ENCODE data around the gene PRRC1.
A peak's percentile ranks its signal among the peaks of the same experiment; 100 is the strongest.
"Not testable (repeated sequence)": the region's sequence is repeated elsewhere in the genome, so short reads cannot be mapped to it uniquely, and the experiment has no call there.

The PRRC1 gene

DNA sequence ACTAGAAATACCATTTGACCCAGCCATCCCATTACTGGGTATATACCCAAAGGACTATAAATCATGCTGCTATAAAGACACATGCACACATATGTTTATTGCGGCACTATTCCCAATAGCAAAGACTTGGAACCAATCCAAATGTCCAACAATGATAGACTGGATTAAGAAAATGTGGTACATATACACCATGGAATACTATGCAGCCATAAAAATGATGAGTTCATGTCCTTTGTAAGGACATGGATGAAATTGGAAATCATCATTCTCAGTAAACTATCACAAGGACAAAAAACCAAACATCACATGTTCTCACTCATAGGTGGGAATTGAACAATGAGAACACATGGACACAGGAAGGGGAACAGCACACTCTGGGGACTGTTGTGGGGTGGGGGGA, 27.8 kb downstream of the PRRC1 start:
- not testable (repeated sequence) for DNase-seq (ENCODE audit: low read depth)

DNA sequence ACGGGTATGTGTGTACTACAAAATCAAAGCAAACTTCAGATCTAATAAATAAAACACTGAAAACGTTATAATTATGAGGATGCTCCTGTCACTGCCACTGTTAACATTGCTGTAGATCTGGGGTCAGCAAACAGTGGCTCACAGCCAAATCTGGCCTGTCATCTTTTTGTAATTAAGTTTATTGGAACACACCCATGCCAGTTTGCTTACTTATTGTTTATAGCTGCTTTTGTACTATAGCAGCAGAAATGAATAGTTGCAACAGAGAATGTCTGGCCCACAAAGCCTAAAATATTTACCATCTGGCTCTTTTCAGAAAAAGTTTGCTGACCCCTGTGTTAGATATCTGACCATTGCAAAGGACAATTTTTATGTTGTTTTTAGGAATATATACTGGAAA, 32.1 kb downstream of the PRRC1 start:
- DNase-seq (ENCODE audit: low read depth): peak; percentile 3

DNA sequence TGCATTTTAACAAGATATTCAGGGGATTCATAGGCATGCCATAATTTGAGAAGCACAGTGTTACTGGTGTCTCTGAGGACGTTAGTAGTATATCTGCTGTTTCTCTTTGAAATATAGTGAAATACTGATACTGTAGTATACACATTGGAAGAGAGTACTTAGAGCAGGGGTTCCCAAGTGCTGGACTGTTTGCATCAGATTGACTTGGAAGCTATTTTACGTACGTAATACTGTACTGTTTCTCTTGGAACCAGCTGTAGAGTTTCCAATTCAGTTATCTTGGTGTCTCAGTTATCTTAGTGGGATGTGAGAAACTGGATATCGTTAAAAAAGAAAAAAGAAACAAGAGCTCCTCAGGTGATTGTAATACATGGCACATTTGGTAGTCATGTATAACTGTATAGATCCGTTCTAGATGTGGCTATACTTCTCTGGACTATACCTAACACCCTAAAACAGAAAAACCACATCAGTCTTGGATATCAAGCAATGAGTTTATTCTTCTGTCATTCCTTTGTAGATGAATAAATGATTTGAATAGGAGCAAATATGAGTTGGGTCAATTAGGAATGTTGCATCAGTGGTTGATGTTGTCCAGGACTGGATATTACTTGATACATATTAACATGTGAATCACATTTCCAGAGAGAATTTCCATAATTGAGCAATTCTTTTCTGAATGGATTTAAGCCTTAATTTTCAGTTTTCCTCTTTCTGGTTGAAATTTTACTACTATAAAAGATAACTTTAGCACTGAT, 33.4 kb downstream of the PRRC1 start:
- DNase-seq (ENCODE audit: low read depth): peak; percentile 61

DNA sequence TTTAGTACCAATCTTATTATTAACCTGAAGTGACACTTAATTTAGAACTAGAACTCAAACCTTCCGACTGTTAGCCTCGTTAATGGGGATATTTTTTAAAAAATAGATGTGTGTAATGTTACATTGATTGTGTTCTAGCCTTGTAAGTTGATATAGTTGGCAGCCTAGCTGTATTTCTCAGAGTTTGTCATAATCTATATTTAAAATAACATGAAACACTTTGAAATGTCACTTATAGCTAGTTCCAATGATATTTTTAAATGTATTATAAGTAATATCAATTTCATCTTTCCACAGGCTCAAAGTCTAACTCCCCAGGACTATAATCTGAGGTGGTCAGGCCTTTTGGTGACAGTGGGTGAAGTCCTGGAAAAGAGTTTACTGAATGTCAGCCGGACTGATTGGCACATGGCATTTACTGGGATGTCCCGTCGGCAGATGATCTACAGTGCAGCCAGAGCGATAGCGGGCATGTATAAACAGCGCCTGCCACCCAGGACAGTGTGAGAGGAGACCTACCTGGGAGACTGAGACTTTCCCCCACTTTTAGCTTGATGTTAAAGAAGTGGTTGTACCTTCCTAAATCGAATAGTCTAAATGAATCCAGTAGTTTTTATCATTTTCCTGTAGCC, 34.1 kb downstream of the PRRC1 start:
- no peak for DNase-seq (ENCODE audit: low read depth)

DNA sequence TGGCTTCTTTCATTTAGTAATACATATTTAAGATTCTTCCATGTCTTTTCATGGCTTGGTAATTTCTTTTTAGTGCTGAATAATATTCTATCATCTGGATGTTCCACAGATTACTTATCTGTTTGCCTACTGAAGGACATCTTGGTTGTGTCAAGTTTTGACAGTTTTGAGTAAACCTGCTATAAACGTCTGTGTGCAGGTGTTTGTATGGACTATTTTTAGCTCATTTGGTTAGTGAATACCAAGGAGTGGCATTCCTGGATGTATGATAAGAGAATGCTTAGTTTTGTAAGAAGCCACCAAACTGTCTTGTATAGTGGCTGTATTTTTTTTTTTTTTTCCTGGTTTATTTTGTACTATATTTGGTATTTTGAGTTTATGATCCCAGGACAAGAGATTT, 38.4 kb downstream of the PRRC1 start:
- DNase-seq (ENCODE audit: low read depth): peak; percentile 59

DNA sequence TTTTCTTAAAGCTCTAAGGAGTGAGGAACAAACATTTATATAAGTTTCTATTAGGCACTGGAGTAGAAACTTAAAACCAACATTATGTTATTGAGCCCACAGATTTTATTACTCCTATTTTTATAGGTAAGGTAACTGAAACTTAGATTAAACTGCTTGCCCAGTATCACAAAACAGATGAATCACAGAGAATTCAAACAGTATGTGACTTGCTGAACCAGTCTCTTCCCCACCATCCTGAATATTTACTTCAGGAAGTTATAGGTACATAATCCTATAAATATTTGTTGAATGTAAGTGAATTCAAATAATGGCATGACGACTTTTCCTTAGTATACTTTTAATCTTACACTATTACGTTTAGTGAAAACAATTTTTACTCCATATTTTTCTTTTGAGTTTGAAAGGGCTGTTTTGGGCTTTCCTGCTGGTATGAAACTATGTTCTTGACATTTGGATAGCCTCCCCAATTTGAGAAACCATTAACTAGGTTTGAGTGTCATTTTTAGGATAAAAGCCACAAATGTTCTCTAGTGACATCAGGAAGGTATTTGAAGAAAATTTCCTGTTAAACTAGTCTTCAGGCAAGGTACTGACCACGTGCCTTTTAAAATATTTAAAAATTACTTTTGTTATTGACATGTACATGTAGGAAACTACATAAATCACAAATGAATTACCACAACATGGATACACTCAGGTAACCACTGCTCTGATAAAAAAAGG, 39.3 kb downstream of the PRRC1 start:
- DNase-seq (ENCODE audit: low read depth): no peak

GRCh38 chr5:127558273-127558672, 40.8 kb downstream of the PRRC1 start:
- DNase-seq (ENCODE audit: low read depth): no peak

- DNase-seq (ENCODE audit: low read depth): peak; percentile 85
These were observed 43.8 kb downstream of the PRRC1 start for GRCh38 chr5:127561254-127561653.

DNA sequence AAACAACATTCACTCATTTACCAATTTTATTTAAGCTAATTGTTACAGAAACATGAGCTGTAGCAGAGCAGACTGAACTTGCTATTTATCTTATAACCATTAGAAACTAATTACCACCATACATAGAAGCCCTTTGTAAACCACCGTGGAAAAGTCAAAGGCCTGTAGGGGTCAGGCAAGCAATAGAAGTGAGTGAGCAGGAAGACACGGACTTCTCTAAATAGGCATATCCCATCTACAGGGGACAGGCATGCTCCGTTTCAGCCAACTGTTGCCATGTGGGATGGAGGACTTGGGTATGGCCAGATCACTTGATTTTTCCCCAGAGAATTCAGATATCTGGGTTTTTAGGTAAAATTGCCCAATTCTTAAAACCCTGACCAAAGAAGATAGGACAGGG, 44.8 kb downstream of the PRRC1 start:
- peak; percentile 12 for DNase-seq (ENCODE audit: low read depth)

GRCh38 chr5:127563136-127563535, 45.7 kb downstream of the PRRC1 start:
- DNase-seq (ENCODE audit: low read depth): no peak

GRCh38 chr5:127564002-127564769, 46.7 kb downstream of the PRRC1 start:
- DNase-seq (ENCODE audit: low read depth): peak; percentile 49

DNA sequence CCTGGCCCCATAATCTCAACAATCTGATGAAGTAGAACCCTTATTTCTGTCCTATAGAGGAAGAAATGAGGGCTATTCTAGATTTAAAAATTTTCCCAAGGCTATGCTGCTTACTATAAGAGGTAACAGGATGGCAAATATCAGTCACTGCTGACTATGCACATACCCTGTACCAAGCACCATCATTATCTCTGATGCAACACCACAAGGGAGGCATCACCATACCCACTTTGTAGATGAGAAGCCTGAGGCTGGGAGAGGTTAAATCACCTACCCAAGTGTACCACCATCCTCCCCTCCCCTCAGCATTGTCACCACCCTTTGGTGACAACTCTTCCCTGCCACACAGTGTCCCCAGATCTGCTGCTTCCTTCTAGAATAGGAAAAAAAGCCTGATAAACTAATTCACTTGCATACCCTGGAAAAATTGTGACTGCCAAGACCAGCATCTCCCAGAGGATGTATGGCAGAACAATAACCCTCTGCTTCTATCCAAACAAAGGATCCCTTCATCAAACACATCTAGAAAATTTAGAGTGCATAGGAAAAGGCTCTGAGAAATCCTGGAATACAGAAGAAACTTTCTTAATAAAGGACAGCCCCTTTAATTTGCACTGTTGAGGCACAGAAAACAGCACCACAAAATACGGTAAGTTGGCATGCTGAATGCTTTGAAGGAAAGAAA, 48.3 kb downstream of the PRRC1 start:
- DNase-seq (ENCODE audit: low read depth): no peak

GRCh38 chr5:127567026-127567768, 49.8 kb downstream of the PRRC1 start:
- DNase-seq (ENCODE audit: low read depth): no peak

DNA sequence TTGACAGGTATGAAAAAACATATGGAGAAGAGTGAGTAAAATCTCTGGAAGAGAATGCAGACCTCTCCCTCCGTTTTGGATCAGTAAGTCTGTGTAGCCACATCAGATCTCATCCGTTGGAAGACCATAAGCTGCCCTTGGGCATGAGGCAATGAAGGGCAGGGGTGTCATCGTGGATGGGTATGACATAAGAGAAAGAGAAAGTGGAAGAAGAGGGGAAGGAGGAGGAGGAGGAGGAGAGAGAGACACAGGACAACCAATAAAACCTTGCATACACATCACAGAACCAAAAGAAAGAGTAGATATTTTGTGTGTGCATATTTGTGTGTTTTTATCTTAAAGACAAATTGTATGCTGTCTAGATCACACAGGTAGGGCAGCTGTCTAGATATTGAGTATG, 50.7 kb downstream of the PRRC1 start:
- DNase-seq (ENCODE audit: low read depth): no peak

DNA sequence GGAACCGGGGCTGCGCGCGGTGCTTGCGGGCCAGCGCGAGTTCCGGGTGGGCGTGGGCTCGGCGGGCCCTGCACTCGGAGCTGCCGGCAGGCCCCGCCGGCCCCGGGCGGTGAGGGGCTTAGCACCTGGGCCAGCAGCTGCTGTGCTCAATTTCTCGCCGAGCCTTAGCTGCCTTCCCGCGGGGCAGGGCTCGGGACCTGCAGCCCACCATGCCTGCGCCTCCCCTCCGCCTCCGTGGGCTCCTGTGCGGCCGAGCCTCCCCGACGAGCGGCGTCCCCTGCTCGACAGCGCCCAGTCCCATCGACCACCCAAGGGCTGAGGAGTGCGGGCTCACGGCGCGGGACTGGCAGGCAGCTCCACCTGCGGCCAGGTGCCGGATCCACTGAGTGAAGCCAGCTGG, 52.0 kb downstream of the PRRC1 start:
- DNase-seq (ENCODE audit: low read depth): not testable (repeated sequence)

- DNase-seq (ENCODE audit: low read depth): no peak
These were observed 54.1 kb downstream of the PRRC1 start for GRCh38 chr5:127571314-127572131.

DNA sequence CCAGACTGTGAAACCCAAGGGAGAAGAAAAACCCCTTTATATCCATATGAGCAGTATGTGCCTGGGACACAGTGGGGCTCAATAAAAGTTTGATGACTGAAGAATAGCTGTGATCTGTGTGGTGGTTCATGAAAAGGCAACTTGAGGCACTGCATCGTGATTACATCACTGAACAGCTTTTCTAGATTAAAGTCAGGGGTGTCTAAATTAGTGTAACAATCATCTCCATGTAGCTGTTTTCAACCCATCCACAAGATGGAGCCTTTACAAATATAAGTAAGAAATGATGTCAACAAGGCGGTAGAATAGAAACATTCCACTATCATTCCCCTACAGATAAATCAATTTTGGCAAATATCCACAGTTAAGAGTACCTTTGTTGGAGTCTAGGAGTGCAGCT, 55.5 kb downstream of the PRRC1 start:
- DNase-seq (ENCODE audit: low read depth): peak; percentile 12

GRCh38 chr5:127574852-127575679, 57.6 kb downstream of the PRRC1 start:
- DNase-seq (ENCODE audit: low read depth): no peak

DNA sequence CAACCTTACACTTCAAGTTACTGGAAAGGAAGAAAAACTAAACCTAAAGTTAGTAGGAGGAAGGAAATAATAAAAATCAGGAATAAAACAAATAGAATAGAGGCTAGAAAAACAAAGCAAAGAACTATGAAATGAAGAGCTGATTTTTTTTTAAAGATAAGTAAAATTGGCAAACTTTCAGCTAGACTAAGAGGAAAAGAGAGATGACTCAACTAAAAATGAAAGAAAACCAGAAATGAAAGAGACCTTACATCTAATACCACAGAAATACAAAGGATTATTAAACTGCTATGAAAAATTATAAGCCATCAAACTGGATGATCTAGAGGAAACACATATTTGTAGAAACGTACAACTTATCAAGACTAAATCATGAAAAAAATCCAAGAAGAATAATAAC, 60.0 kb downstream of the PRRC1 start:
- peak; percentile 35 for DNase-seq (ENCODE audit: low read depth)

Data from amniotic epithelial cell (primary cell).